Dermis microvascular lymphatic vessel endothelial cell (primary cell): ENCODE measurements around the gene ANKS1B. TPM values are rescaled to one million over a fixed set of nuclear protein-coding genes. Genes with fewer than 3 reads are reported as not detected.

ENCODE experiments used
- DNase-seq, 2 donors: peaks; one replicate each; pipeline versions ENCODE4 v3.0.0 to v3.0.0-alpha.2; 2010; ENCODE audit warnings: low read depth in 2 of 2
- total RNA-seq: library from RNA; depleted of rRNA; stranded (reverse); fragments of >200 nt; gene quantifications from 2 replicates; pipeline ENCODE4 v1.2.1, GENCODE V29; 2014

Gene ANKS1B
- total RNA-seq, 1 donor from 2014 or later: 0.13 TPM

GRCh38 chr12:99135376-99135775 lies 849.4 kb downstream of the ANKS1B start:
- no peak for DNase-seq

GRCh38 chr12:99133401-99133800 lies 851.3 kb downstream of the ANKS1B start:
- no peak for DNase-seq

- DNase-seq: no peak
These were observed 853.0 kb downstream of the ANKS1B start for GRCh38 chr12:99131751-99132199.

GRCh38 chr12:99130808-99131553 lies 853.8 kb downstream of the ANKS1B start:
- DNase-seq: no peak

- DNase-seq: no peak
These were observed 856.4 kb downstream of the ANKS1B start for GRCh38 chr12:99128246-99128802.

GRCh38 chr12:99122959-99123358 lies 861.8 kb downstream of the ANKS1B start:
- no peak for DNase-seq

GRCh38 chr12:99122496-99122895 lies 862.2 kb downstream of the ANKS1B start:
- no peak for DNase-seq

- no peak for DNase-seq
These were observed 863.2 kb downstream of the ANKS1B start for GRCh38 chr12:99121546-99121945.

GRCh38 chr12:99119943-99120342 lies 864.8 kb downstream of the ANKS1B start:
- DNase-seq: no peak

GRCh38 chr12:99119449-99119848 lies 865.3 kb downstream of the ANKS1B start:
- no peak for DNase-seq

GRCh38 chr12:99111600-99111999 lies 873.1 kb downstream of the ANKS1B start:
- no peak for DNase-seq

- no peak for DNase-seq
These were observed 873.9 kb downstream of the ANKS1B start for GRCh38 chr12:99110868-99111267.

- DNase-seq: no peak
These were observed 874.5 kb downstream of the ANKS1B start for GRCh38 chr12:99110212-99110611.

GRCh38 chr12:99108924-99109323 lies 875.8 kb downstream of the ANKS1B start:
- DNase-seq: no peak

GRCh38 chr12:99099786-99100185 lies 885.0 kb downstream of the ANKS1B start:
- no peak for DNase-seq

- DNase-seq: no peak
These were observed 887.6 kb downstream of the ANKS1B start for GRCh38 chr12:99097171-99097570.

GRCh38 chr12:99093166-99093565 lies 891.6 kb downstream of the ANKS1B start:
- DNase-seq: no peak

- no peak for DNase-seq
These were observed 892.5 kb downstream of the ANKS1B start for GRCh38 chr12:99092100-99092851.

GRCh38 chr12:99087278-99087677 lies 897.5 kb downstream of the ANKS1B start:
- DNase-seq: no peak

GRCh38 chr12:99079811-99080210 lies 904.9 kb downstream of the ANKS1B start:
- no peak for DNase-seq

- no peak for DNase-seq
These were observed 915.6 kb downstream of the ANKS1B start for GRCh38 chr12:99068993-99069747.
